ENCODE data around the gene MRO. TPM values are rescaled to one million over a fixed set of nuclear protein-coding genes. Genes with fewer than 3 reads are reported as not detected.

The MRO gene
- total and polyA plus RNA-seq, 7 experiments from 2014 or later, result not detected

DNA sequence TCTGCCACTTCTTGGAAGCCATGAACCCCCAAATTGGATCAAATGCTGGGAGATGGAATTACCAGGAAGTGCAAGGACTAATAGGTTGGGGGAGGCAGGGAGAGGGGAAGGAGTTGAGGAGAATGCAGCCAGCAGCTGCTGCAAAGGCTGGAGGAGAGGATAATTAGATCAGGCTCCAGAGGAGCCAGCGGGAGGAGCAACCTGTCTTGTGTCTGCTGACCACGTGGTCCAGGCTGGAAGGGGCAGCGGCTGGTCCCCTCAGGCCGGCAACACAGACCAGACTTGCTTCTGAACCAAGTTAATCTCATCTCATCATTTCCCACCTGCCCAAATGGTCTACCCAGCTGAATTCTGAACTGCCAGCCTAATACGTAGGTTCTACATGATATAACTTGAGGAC lies 68.3 kb downstream of the MRO start:
- Mint-ChIP-seq H3K4me1 (no peaks in the 10 kb centered on the region), H3K27ac (no peak overlapping the region), H3K36me3 (no peaks in the 10 kb centered on the region), H3K4me3 (no peak overlapping the region), H3K9me3 (peaks cover 0 to 6% (median 0%) of the 10 kb centered on the region in 11 donors), H3K27me3 (peaks cover 11 to 57% (median 33%) of the 10 kb centered on the region in 5 donors)
- ATAC-seq (no peak), DNase-seq (no peak)
- H3K4me1 ChIP-seq (ENCODE audit: control insufficient read depth in 2 of 2, insufficient read depth in 2 of 2, low read length in 2 of 2), result no peaks in the 10 kb centered on the region
- no peaks in the 10 kb centered on the region for H3K27me3 ChIP-seq (ENCODE audit: control insufficient read depth in 2 of 2, insufficient read depth in 2 of 2, low read length in 2 of 2)
- CTCF ChIA-PET, result no interaction called here
- no peaks in the 10 kb centered on the region for H3K36me3 ChIP-seq (ENCODE audit: control insufficient read depth in 2 of 3, insufficient read depth in 3 of 3, low read length in 3 of 3)
- no peak overlapping the region for H3K4me3 ChIP-seq (ENCODE audit: low read length)
- intact Hi-C loops (cut with micrococcal nuclease), result no loop called here
- H3K9me3 ChIP-seq (ENCODE audit: control insufficient read depth in 2 of 3, low read length in 3 of 3), result no peaks in the 10 kb centered on the region
- POLR2A ChIA-PET, result no interaction called here
- H3K27ac ChIP-seq (ENCODE audit: low read depth, low read length), result no peak overlapping the region

- H3K9me3 Mint-ChIP-seq, result peaks cover 0 to 6% (median 0%) of the 10 kb centered on the region in 11 donors
- no peak overlapping the region for H3K27ac Mint-ChIP-seq
- ChIA-PET POLR2A (no interaction called here), CTCF (no interaction called here)
- H3K4me1 ChIP-seq (ENCODE audit: control insufficient read depth in 2 of 2, insufficient read depth in 2 of 2, low read length in 2 of 2), result no peaks in the 10 kb centered on the region
- H3K27me3 Mint-ChIP-seq, result peaks cover 11 to 60% (median 33%) of the 10 kb centered on the region in 5 donors
- DNase-seq, result no peak
- no peaks in the 10 kb centered on the region for H3K4me1 Mint-ChIP-seq
- no peak for ATAC-seq
- no peaks in the 10 kb centered on the region for H3K27me3 ChIP-seq (ENCODE audit: control insufficient read depth in 2 of 2, insufficient read depth in 2 of 2, low read length in 2 of 2)
- intact Hi-C loops (cut with micrococcal nuclease), result no loop called here
- H3K4me3 Mint-ChIP-seq, result no peak overlapping the region
- H3K4me3 ChIP-seq (ENCODE audit: low read length), result no peak overlapping the region
- no peak overlapping the region for H3K27ac ChIP-seq (ENCODE audit: low read depth, low read length)
- no peaks in the 10 kb centered on the region for H3K36me3 ChIP-seq (ENCODE audit: control insufficient read depth in 2 of 3, insufficient read depth in 3 of 3, low read length in 3 of 3)
- H3K9me3 ChIP-seq (ENCODE audit: control insufficient read depth in 2 of 3, low read length in 3 of 3), result no peaks in the 10 kb centered on the region
- H3K36me3 Mint-ChIP-seq, result no peaks in the 10 kb centered on the region
These were observed 69.3 kb downstream of the MRO start for GRCh38 chr18:50750546-50750945.

DNA sequence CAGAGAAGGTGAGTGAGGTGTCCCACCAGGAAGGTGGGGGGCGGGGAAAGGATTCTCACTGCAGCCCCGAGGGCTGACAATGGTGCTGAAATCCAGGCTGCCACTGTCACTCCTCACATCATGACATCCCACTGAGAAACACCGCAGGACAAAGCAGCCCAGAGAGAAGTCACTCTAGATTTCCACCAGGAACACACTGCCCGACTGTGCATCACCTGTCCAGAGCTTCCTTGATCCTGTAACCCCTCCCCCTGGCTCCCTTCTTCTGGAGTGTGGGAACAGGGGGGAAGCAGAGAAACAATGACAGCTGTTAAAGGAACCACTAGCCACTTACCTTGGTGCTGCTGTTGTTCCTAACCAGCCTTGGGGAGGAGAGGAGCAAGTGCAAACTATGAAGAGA lies 69.9 kb downstream of the MRO start:
- Mint-ChIP-seq H3K4me3 (no peak overlapping the region), H3K9me3 (peaks cover 0 to 6% (median 0%) of the 10 kb centered on the region in 11 donors), H3K27me3 (peaks cover 11 to 62% (median 33%) of the 10 kb centered on the region in 5 donors), H3K4me1 (no peaks in the 10 kb centered on the region), H3K36me3 (no peaks in the 10 kb centered on the region), H3K27ac (no peak overlapping the region)
- Histone ChIP-seq H3K27ac (ENCODE audit: low read depth, low read length) (no peak overlapping the region), H3K9me3 (ENCODE audit: control insufficient read depth in 2 of 3, low read length in 3 of 3) (no peaks in the 10 kb centered on the region), H3K27me3 (ENCODE audit: control insufficient read depth in 2 of 2, insufficient read depth in 2 of 2, low read length in 2 of 2) (no peaks in the 10 kb centered on the region), H3K4me3 (ENCODE audit: low read length) (no peak overlapping the region), H3K4me1 (ENCODE audit: control insufficient read depth in 2 of 2, insufficient read depth in 2 of 2, low read length in 2 of 2) (no peaks in the 10 kb centered on the region), H3K36me3 (ENCODE audit: control insufficient read depth in 2 of 3, insufficient read depth in 3 of 3, low read length in 3 of 3) (no peaks in the 10 kb centered on the region)
- DNase-seq, result no peak
- ATAC-seq, result no peak
- intact Hi-C loops (cut with micrococcal nuclease), result no loop called here
- CTCF ChIA-PET, result no interaction called here
- POLR2A ChIA-PET, result no interaction called here

- Histone ChIP-seq H3K4me1 (ENCODE audit: control insufficient read depth in 2 of 2, insufficient read depth in 2 of 2, low read length in 2 of 2) (no peaks in the 10 kb centered on the region), H3K9me3 (ENCODE audit: control insufficient read depth in 2 of 3, low read length in 3 of 3) (no peaks in the 10 kb centered on the region), H3K27me3 (ENCODE audit: control insufficient read depth in 2 of 2, insufficient read depth in 2 of 2, low read length in 2 of 2) (no peaks in the 10 kb centered on the region), H3K27ac (ENCODE audit: low read depth, low read length) (no peak overlapping the region), H3K36me3 (ENCODE audit: control insufficient read depth in 2 of 3, insufficient read depth in 3 of 3, low read length in 3 of 3) (no peaks in the 10 kb centered on the region), H3K4me3 (ENCODE audit: low read length) (no peak overlapping the region)
- Mint-ChIP-seq H3K4me1 (no peaks in the 10 kb centered on the region), H3K36me3 (no peaks in the 10 kb centered on the region), H3K27me3 (peaks cover 11 to 56% (median 30%) of the 10 kb centered on the region in 5 donors), H3K27ac (no peak overlapping the region), H3K9me3 (peaks cover 0 to 6% (median 0%) of the 10 kb centered on the region in 11 donors), H3K4me3 (no peak overlapping the region)
- intact Hi-C loops (cut with micrococcal nuclease), result no loop called here
- no peak for DNase-seq
- POLR2A ChIA-PET, result no interaction called here
- CTCF ChIA-PET, result no interaction called here
- ATAC-seq, result no peak
These were observed 70.4 kb downstream of the MRO start for GRCh38 chr18:50749421-50749820.

- ATAC-seq (no peak), DNase-seq (no peak)
- Histone ChIP-seq H3K4me1 (ENCODE audit: control insufficient read depth in 2 of 2, insufficient read depth in 2 of 2, low read length in 2 of 2) (no peaks in the 10 kb centered on the region), H3K36me3 (ENCODE audit: control insufficient read depth in 2 of 3, insufficient read depth in 3 of 3, low read length in 3 of 3) (no peaks in the 10 kb centered on the region), H3K9me3 (ENCODE audit: control insufficient read depth in 2 of 3, low read length in 3 of 3) (no peaks in the 10 kb centered on the region), H3K27ac (ENCODE audit: low read depth, low read length) (no peak overlapping the region), H3K27me3 (ENCODE audit: control insufficient read depth in 2 of 2, insufficient read depth in 2 of 2, low read length in 2 of 2) (no peaks in the 10 kb centered on the region), H3K4me3 (ENCODE audit: low read length) (no peak overlapping the region)
- peaks cover 0 to 8% (median 0%) of the 10 kb centered on the region in 11 donors for H3K9me3 Mint-ChIP-seq
- no peak overlapping the region for H3K27ac Mint-ChIP-seq
- intact Hi-C loops (cut with micrococcal nuclease), result no loop called here
- no peaks in the 10 kb centered on the region for H3K36me3 Mint-ChIP-seq
- peaks cover 16 to 58% (median 32%) of the 10 kb centered on the region in 5 donors for H3K27me3 Mint-ChIP-seq
- POLR2A ChIA-PET, result no interaction called here
- H3K4me3 Mint-ChIP-seq, result no peak overlapping the region
- CTCF ChIA-PET, result no interaction called here
- no peaks in the 10 kb centered on the region for H3K4me1 Mint-ChIP-seq
These were observed 71.3 kb downstream of the MRO start for GRCh38 chr18:50748243-50749229.

DNA sequence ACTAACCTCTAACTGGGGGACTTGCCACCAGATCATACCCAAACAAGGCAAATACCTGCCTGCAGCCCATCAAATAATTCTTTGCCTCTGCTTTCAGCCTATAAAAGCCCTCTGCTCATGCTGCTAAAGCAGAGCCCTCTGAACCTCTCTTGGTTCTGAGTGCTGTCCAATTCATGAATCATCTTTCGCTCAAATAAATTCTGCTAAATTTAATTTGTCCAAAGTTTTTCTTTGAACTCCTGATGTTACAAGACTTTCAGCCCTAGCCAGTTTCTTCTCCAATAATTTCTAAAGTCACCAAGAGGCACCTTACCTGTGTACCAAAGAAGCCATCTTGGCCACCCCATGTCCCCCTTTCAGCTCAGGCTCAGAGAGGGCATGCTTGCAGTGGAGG lies 72.0 kb downstream of the MRO start:
- Histone ChIP-seq H3K36me3 (ENCODE audit: control insufficient read depth in 2 of 3, insufficient read depth in 3 of 3, low read length in 3 of 3) (no peaks in the 10 kb centered on the region), H3K27me3 (ENCODE audit: control insufficient read depth in 2 of 2, insufficient read depth in 2 of 2, low read length in 2 of 2) (no peaks in the 10 kb centered on the region), H3K27ac (ENCODE audit: low read depth, low read length) (no peak overlapping the region), H3K4me3 (ENCODE audit: low read length) (no peak overlapping the region), H3K9me3 (ENCODE audit: control insufficient read depth in 2 of 3, low read length in 3 of 3) (no peaks in the 10 kb centered on the region), H3K4me1 (ENCODE audit: control insufficient read depth in 2 of 2, insufficient read depth in 2 of 2, low read length in 2 of 2) (no peaks in the 10 kb centered on the region)
- H3K36me3 Mint-ChIP-seq, result no peaks in the 10 kb centered on the region
- intact Hi-C loops (cut with micrococcal nuclease), result no loop called here
- POLR2A ChIA-PET, result no interaction called here
- ATAC-seq (no peak), DNase-seq (no peak)
- no peaks in the 10 kb centered on the region for H3K4me1 Mint-ChIP-seq
- no peak overlapping the region for H3K4me3 Mint-ChIP-seq
- peaks cover 0 to 10% (median 0%) of the 10 kb centered on the region in 11 donors for H3K9me3 Mint-ChIP-seq
- H3K27ac Mint-ChIP-seq, result no peak overlapping the region
- CTCF ChIA-PET, result no interaction called here
- peaks cover 17 to 59% (median 35%) of the 10 kb centered on the region in 5 donors for H3K27me3 Mint-ChIP-seq

DNA sequence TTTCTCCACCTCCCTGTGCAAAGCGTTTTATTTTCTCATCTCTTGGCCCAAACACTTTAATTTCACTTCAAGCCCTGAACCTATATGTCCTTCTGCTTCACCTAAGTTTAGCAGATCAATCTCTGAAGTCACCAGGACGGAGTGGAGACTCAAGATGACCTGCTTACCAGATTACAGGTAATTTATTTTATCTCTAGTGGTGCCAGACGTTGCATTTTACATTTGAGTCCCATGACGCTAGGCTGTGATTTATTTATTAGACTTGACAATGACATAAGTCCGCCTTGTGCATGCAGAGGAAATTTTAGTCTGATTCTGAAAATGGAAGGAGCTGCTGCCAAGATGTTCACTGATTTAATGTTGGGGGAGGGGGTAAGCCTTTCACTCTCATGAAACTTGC lies 73.9 kb downstream of the MRO start:
- Mint-ChIP-seq H3K27me3 (peaks cover 12 to 41% (median 31%) of the 10 kb centered on the region in 5 donors), H3K4me3 (no peak overlapping the region), H3K9me3 (peaks cover 0 to 9% (median 0%) of the 10 kb centered on the region in 11 donors), H3K27ac (no peak overlapping the region), H3K4me1 (no peaks in the 10 kb centered on the region), H3K36me3 (no peaks in the 10 kb centered on the region)
- CTCF ChIA-PET, result no interaction called here
- intact Hi-C loops (cut with micrococcal nuclease), result no loop called here
- Histone ChIP-seq H3K4me1 (ENCODE audit: control insufficient read depth in 2 of 2, insufficient read depth in 2 of 2, low read length in 2 of 2) (no peaks in the 10 kb centered on the region), H3K36me3 (ENCODE audit: control insufficient read depth in 2 of 3, insufficient read depth in 3 of 3, low read length in 3 of 3) (no peaks in the 10 kb centered on the region), H3K9me3 (ENCODE audit: control insufficient read depth in 2 of 3, low read length in 3 of 3) (no peaks in the 10 kb centered on the region), H3K27me3 (ENCODE audit: control insufficient read depth in 2 of 2, insufficient read depth in 2 of 2, low read length in 2 of 2) (no peaks in the 10 kb centered on the region), H3K4me3 (ENCODE audit: low read length) (no peak overlapping the region), H3K27ac (ENCODE audit: low read depth, low read length) (no peak overlapping the region)
- DNase-seq (no peak), ATAC-seq (no peak)
- POLR2A ChIA-PET, result no interaction called here
